Measurements from ENCODE around the gene NECTIN2.

GRCh38 chr19:44813070-44813840, 32.8 kb upstream of the NECTIN2 start:
- TF ChIP-seq L3MBTL2 (conservative IDR thresholded peaks at IDR 0.05) = no peak
- no peak for TF ChIP-seq ARNT (IDR thresholded peaks at IDR 0.05)
- no peak for TF ChIP-seq PKNOX1 (IDR thresholded peaks at IDR 0.05)
- TF ChIP-seq NFRKB (IDR thresholded peaks at IDR 0.05) = no peak
- no peak for TF ChIP-seq FOXA1 (IDR thresholded peaks at IDR 0.05)
